Measurements from ENCODE around the gene SLC9A3. TPM values are rescaled to one million over a fixed set of nuclear protein-coding genes. Genes with fewer than 3 reads are reported as not detected.

The SLC9A3 gene
- total RNA-seq, 1 experiment from 2014 or later, result 1.5 TPM

DNA sequence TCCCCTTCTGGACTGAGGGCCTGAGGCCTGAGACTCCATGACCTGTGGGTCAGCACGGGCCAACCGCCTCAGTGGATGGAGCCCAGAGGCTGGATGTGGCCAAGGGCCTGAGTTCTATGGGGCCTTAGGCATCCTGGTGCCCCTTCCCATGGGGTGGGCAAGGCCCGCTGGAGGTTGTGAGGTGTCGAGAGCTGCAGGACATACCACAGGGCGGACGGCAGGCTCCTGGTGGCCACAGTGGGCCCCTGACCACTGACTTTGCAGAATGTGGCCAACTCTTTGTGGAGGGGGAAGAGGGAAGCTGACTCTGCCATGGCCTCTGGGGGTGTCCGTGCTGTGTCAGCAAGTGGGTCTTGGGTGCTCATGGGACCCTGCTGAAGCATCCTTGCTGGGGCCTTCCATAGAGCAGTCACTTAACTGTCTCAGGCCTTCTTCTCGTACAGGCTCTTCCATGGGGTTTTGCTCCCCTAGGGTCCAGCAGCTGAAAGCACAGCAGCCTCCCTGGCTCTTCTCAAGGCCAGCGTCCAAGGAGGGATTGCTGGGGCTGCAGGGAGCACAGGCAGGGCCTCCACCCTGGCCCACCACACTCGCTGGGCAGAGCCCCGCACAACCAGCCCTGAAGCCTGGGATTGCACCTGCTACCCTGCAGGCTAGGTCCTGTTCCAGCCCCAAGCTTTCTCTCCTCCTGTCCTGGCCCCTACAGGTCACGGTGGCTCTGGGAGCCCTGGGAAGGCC lies 21.6 kb upstream of the SLC9A3 start:
- Histone ChIP-seq H3K9me3 (ENCODE audit: control insufficient read depth in 1 of 2, insufficient read depth in 1 of 2, low read depth in 1 of 2, low read length in 2 of 2) (no peaks in the 10 kb centered on the region; a peak in 1 of 4 replicates), H3K79me2 (ENCODE audit: insufficient read depth, low read length) (no peaks in the 10 kb centered on the region), H2AFZ (ENCODE audit: low read depth, low read length, poor library complexity, severe bottlenecking) (no peak overlapping the region), H3K4me2 (ENCODE audit: low read length) (no peak overlapping the region), H3K4me3 (replicated peaks in 1 of 2; ENCODE audit: low read depth in 1 of 2, low read length in 2 of 2) (no peak overlapping the region), H3K9ac (ENCODE audit: low read length) (no peak overlapping the region), H3K9me2 (ENCODE audit: insufficient read depth) (no peaks in the 10 kb centered on the region), H3K4me1 (ENCODE audit: control insufficient read depth in 1 of 2, insufficient read depth in 2 of 2, low read length in 2 of 2) (no peaks in the 10 kb centered on the region), H3K27ac (ENCODE audit: low read depth, low read length) (no peak overlapping the region), H3K36me3 (ENCODE audit: control insufficient read depth in 1 of 2, insufficient read depth in 2 of 2, low read length in 2 of 2) (no peaks in the 10 kb centered on the region), H4K20me1 (ENCODE audit: insufficient read depth) (no peaks in the 10 kb centered on the region), H3K27me3 (ENCODE audit: insufficient read depth, low read length) (peaks cover 11% of the 10 kb centered on the region)
- ATAC-seq (no peak), DNase-seq (ENCODE audit: low read depth, low spot score) (no peak)
- RAD21 ChIA-PET (ENCODE audit: low non-redundant PET in 1 of 2, low total read pairs in 2 of 2, uncharacterized antibody in 2 of 2, unreplicated experiment in 2 of 2), result no interaction called here
- TF ChIP-seq ZNF274 (IDR thresholded peaks at IDR 0.05; ENCODE audit: low read depth, low read length), result no peak
- no peak for TF ChIP-seq SRF (IDR thresholded peaks at IDR 0.05; ENCODE audit: low read depth)
- TF ChIP-seq SIN3A (IDR thresholded peaks at IDR 0.05; ENCODE audit: low read depth), result no peak
- no peak for TF ChIP-seq EZH2 (IDR thresholded peaks at IDR 0.05)
- no peak for TF ChIP-seq SP1 (IDR thresholded peaks at IDR 0.05; ENCODE audit: low read depth)
- no peak for TF ChIP-seq RAD21 (IDR thresholded peaks at IDR 0.05; ENCODE audit: low read depth)
- no peak for TF ChIP-seq CEBPB (IDR thresholded peaks at IDR 0.05; ENCODE audit: low read depth)
- TF ChIP-seq ZFX (IDR thresholded peaks at IDR 0.05), result no peak
- TF ChIP-seq EZH2phosphoT487 (IDR thresholded peaks at IDR 0.05; ENCODE audit: borderline replicate concordance), result no peak
- no peak for TF ChIP-seq POLR2AphosphoS5 (IDR thresholded peaks at IDR 0.05; ENCODE audit: low read depth, low read length)
- TF ChIP-seq YY1 (IDR thresholded peaks at IDR 0.05; ENCODE audit: extremely low read depth, insufficient replicate concordance, low read depth, low read length), result no peak
- no peak for TF ChIP-seq JUND (IDR thresholded peaks at IDR 0.05)
- TF ChIP-seq POLR2A (IDR thresholded peaks at IDR 0.05; ENCODE audit: borderline replicate concordance, extremely low read depth, insufficient read depth, insufficient read length), result no peak
- TF ChIP-seq, protein P1, sequence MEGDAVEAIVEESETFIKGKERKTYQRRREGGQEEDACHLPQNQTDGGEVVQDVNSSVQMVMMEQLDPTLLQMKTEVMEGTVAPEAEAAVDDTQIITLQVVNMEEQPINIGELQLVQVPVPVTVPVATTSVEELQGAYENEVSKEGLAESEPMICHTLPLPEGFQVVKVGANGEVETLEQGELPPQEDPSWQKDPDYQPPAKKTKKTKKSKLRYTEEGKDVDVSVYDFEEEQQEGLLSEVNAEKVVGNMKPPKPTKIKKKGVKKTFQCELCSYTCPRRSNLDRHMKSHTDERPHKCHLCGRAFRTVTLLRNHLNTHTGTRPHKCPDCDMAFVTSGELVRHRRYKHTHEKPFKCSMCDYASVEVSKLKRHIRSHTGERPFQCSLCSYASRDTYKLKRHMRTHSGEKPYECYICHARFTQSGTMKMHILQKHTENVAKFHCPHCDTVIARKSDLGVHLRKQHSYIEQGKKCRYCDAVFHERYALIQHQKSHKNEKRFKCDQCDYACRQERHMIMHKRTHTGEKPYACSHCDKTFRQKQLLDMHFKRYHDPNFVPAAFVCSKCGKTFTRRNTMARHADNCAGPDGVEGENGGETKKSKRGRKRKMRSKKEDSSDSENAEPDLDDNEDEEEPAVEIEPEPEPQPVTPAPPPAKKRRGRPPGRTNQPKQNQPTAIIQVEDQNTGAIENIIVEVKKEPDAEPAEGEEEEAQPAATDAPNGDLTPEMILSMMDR (IDR thresholded peaks at IDR 0.05 in 2 of 3, conservative IDR thresholded peaks at IDR 0.05 in 1 of 3; ENCODE audit: borderline replicate concordance in 1 of 3, insufficient read depth in 1 of 3, low read depth in 2 of 3, low read length in 2 of 3), result no peak
- TF ChIP-seq, protein P2, sequence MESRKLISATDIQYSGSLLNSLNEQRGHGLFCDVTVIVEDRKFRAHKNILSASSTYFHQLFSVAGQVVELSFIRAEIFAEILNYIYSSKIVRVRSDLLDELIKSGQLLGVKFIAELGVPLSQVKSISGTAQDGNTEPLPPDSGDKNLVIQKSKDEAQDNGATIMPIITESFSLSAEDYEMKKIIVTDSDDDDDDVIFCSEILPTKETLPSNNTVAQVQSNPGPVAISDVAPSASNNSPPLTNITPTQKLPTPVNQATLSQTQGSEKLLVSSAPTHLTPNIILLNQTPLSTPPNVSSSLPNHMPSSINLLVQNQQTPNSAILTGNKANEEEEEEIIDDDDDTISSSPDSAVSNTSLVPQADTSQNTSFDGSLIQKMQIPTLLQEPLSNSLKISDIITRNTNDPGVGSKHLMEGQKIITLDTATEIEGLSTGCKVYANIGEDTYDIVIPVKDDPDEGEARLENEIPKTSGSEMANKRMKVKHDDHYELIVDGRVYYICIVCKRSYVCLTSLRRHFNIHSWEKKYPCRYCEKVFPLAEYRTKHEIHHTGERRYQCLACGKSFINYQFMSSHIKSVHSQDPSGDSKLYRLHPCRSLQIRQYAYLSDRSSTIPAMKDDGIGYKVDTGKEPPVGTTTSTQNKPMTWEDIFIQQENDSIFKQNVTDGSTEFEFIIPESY (IDR thresholded peaks at IDR 0.05; ENCODE audit: extremely low read depth, insufficient replicate concordance, low read length), result no peak
- TF ChIP-seq TCF7L2 (IDR thresholded peaks at IDR 0.05; ENCODE audit: borderline replicate concordance, extremely low read depth, insufficient read depth, insufficient read length), result no peak
- CTCF ChIA-PET, result no interaction called here
- no TSS peak for BruUV-seq (replicated peaks)
- POLR2A ChIA-PET, result no interaction called here
- intact Hi-C loops (cut with micrococcal nuclease), result no loop called here
